ENCODE results near the gene DGKG. TPM values are rescaled to one million over a fixed set of nuclear protein-coding genes. Genes with fewer than 3 reads are reported as not detected.

DGKG gene
- total and polyA plus RNA-seq, 2 donors (not counting 1 experiment from before 2014, with no cell fraction given), result 0.67 to 10.9 TPM

DNA sequence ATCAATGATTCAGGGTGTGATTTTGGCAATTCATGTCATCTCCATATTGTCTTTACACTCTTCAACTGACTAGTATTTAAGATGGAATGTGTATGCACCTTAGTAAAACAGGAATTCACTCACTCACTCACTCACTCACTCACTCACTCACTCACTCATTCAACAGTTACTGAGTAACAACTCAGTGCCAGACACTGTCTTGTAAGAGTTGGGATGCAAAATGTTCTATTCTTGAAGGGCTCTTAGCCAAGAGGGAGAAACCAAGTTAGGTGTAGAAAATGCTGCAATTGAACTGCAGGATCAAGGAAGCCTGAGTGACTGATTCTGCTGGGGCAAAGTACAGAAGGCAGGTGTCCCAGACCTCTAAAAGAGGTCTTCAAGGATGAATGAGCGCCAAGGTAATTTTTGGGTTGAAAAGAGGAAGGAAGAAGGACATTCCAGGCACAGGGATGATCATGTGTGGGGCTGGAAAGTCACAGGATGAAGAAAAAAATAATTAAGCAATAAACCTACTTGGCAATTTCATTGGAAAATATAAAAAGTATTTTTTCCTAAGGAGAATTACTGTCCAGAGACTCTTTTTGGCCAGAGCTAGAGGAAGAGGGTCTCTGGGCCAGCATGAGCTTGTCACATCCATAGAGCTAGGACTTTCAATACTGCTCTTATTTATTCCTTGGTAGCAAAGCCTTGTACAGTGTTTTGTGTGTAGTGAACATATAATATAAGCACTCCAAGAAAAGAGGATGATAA lies 194.2 kb downstream of the DGKG start:
- Histone ChIP-seq H3K36me3 (replicated peaks in 1 of 2; ENCODE audit: control extremely low read depth in 1 of 2, control insufficient read depth in 1 of 2, extremely low read depth in 1 of 2, insufficient read depth in 2 of 2, low read length in 1 of 2) (no peaks in the 10 kb centered on the region), H3K4me2 (replicated peaks; ENCODE audit: low read depth, low read length, poor library complexity, severe bottlenecking) (no peak overlapping the region), H3K9me3 (ENCODE audit: control extremely low read depth in 1 of 3, control insufficient read depth in 2 of 3, insufficient read depth in 1 of 3, low read length in 2 of 3) (peaks cover 0 to 2% (median 0%) of the 10 kb centered on the region in 3 donors), H3K79me2 (ENCODE audit: control insufficient read depth, insufficient read depth, low read length) (no peaks in the 10 kb centered on the region), H4K20me1 (ENCODE audit: control insufficient read depth, insufficient read depth, low read length, poor library complexity, severe bottlenecking) (no peaks in the 10 kb centered on the region), H3K27me3 (replicated peaks in 1 of 4; ENCODE audit: control extremely low read depth in 1 of 4, control insufficient read depth in 3 of 4, insufficient read depth in 4 of 4, low read length in 3 of 4) (no peaks in the 10 kb centered on the region), H3K27ac (ENCODE audit: low read length in 2 of 2) (no peak overlapping the region), H3K4me3 (ENCODE audit: control extremely low read depth in 1 of 5, extremely low read depth in 1 of 5, insufficient read depth in 1 of 5, low read depth in 2 of 5, low read length in 4 of 5) (no peak overlapping the region), H3K9ac (ENCODE audit: low read length) (no peak overlapping the region), H3K4me1 (ENCODE audit: control insufficient read depth in 2 of 2, insufficient read depth in 2 of 2, low read length in 2 of 2) (no peaks in the 10 kb centered on the region), H2AFZ (ENCODE audit: insufficient read depth, low read depth, low read length, poor library complexity, severe bottlenecking) (no peak overlapping the region)
- H3K4me1 Mint-ChIP-seq, result peaks cover 7% of the 10 kb centered on the region
- CTCF ChIA-PET, result no interaction called here
- intact Hi-C loops (cut with micrococcal nuclease), result no loop called here
- no peaks in the 10 kb centered on the region for H3K27me3 Mint-ChIP-seq
- H3K9me3 Mint-ChIP-seq (ENCODE audit: insufficient read depth), result no peaks in the 10 kb centered on the region
- DNase-seq, result no peak
- 86% methylated on average over 1 of the region's 1 CpG for WGBS (ENCODE audit: insufficient coverage)
- no peak overlapping the region for H3K4me3 Mint-ChIP-seq
- POLR2A ChIA-PET, result no interaction called here
- H3K27ac Mint-ChIP-seq, result no peak overlapping the region
- TF ChIP-seq CTCF (IDR thresholded peaks at IDR 0.05) (no peak), EZH2 (IDR thresholded peaks at IDR 0.05; ENCODE audit: borderline replicate concordance, insufficient read depth, low read depth, low read length, poor library complexity, severe bottlenecking) (no peak)
- ATAC-seq (ENCODE audit: low read depth), result no peak

DNA sequence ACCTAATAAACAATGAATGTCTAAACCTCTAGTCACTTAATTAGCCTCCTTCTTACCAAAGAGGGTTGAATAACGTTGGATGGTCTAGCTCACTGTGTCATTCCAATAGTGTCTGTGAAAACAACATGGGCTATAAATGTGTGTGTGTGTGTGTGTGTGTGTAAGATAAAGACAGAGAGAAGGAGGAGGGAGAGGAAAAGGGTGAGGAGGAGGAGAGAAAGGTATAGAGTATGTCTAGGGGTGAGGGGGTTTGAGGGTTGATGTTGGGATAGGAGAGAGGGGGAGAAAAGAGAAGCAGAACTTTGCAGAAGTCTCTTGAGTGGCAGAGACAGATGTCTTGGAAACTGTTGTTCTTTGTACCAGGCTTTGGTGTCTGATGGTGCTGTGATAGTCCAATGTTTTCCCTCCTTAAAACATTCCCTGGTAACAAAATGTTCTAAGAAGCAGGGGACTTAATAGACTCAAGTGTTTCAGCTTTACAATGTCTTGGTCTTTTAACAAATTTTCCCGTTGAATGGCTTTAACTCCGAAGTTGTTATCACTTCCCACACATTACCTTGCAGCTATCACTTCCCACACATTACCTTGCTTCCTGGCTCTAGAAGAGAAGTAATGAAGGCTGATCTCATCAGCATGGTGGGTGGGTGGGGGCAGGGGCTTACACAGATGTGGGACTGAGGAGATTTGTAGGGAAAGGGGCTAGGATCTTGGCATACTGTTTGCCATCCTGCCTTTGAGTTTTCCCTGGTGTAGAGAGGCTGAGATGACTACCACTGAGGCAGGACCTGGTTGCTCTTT lies 195.3 kb downstream of the DGKG start:
- H3K36me3 ChIP-seq (replicated peaks in 1 of 2; ENCODE audit: control extremely low read depth in 1 of 2, control insufficient read depth in 1 of 2, extremely low read depth in 1 of 2, insufficient read depth in 2 of 2, low read length in 1 of 2), result no peaks in the 10 kb centered on the region
- no peak overlapping the region for H2AFZ ChIP-seq (ENCODE audit: insufficient read depth, low read depth, low read length, poor library complexity, severe bottlenecking)
- H3K27me3 Mint-ChIP-seq, result no peaks in the 10 kb centered on the region
- TF ChIP-seq CTCF (IDR thresholded peaks at IDR 0.05) (no peak), EZH2 (IDR thresholded peaks at IDR 0.05; ENCODE audit: borderline replicate concordance, insufficient read depth, low read depth, low read length, poor library complexity, severe bottlenecking) (no peak)
- 83% methylated on average over 1 of the region's 3 CpGs for WGBS (ENCODE audit: insufficient coverage)
- no peaks in the 10 kb centered on the region for H3K4me1 ChIP-seq (ENCODE audit: control insufficient read depth in 2 of 2, insufficient read depth in 2 of 2, low read length in 2 of 2)
- no peak overlapping the region for H3K9ac ChIP-seq (ENCODE audit: low read length)
- H3K4me2 ChIP-seq (replicated peaks; ENCODE audit: low read depth, low read length, poor library complexity, severe bottlenecking), result no peak overlapping the region
- ChIA-PET POLR2A (no interaction called here), CTCF (no interaction called here)
- H3K4me3 ChIP-seq (ENCODE audit: control extremely low read depth in 1 of 5, extremely low read depth in 1 of 5, insufficient read depth in 1 of 5, low read depth in 2 of 5, low read length in 4 of 5), result no peak overlapping the region
- H3K79me2 ChIP-seq (ENCODE audit: control insufficient read depth, insufficient read depth, low read length), result no peaks in the 10 kb centered on the region
- no peaks in the 10 kb centered on the region for H3K9me3 ChIP-seq (ENCODE audit: control extremely low read depth in 1 of 3, control insufficient read depth in 2 of 3, insufficient read depth in 1 of 3, low read length in 2 of 3)
- no peak for ATAC-seq (ENCODE audit: low read depth)
- H3K27me3 ChIP-seq (replicated peaks in 1 of 4; ENCODE audit: control extremely low read depth in 1 of 4, control insufficient read depth in 3 of 4, insufficient read depth in 4 of 4, low read length in 3 of 4), result no peaks in the 10 kb centered on the region
- no peak for DNase-seq
- intact Hi-C loops (cut with micrococcal nuclease), result no loop called here
- H4K20me1 ChIP-seq (ENCODE audit: control insufficient read depth, insufficient read depth, low read length, poor library complexity, severe bottlenecking), result no peaks in the 10 kb centered on the region
- no peak overlapping the region for H3K27ac ChIP-seq (ENCODE audit: low read length in 2 of 2)
- H3K9me3 Mint-ChIP-seq (ENCODE audit: insufficient read depth), result no peaks in the 10 kb centered on the region
- H3K4me3 Mint-ChIP-seq, result no peak overlapping the region
- H3K4me1 Mint-ChIP-seq, result peaks cover 7% of the 10 kb centered on the region
- no peak overlapping the region for H3K27ac Mint-ChIP-seq

Data from B cell (primary cell).